Muscle layer of duodenum (tissue), 2 donors: ENCODE measurements around the gene HES7.
"Not testable (repeated sequence)": the region's sequence is repeated elsewhere in the genome, so short reads cannot be mapped to it uniquely, and the experiment has no call there.

Experiments
- H3K27ac ChIP-seq: one replicate; pipeline ENCODE4 v1.7.0; 2013; ENCODE audit warnings: mild to moderate bottlenecking, low read length
- H3K27me3 ChIP-seq: one replicate; pipeline ENCODE4 v1.7.0; 2013; ENCODE audit warnings: low read depth, mild to moderate bottlenecking, control low read depth, low read length
- H3K36me3 ChIP-seq, 2 donors: one replicate each; pipeline ENCODE4 v1.7.0; 2013; ENCODE audit warnings: low read length in 2 of 2, control low read depth in 1 of 2, mild to moderate bottlenecking in 1 of 2; ENCODE audit not compliant: insufficient read depth in 2 of 2, control insufficient read depth in 1 of 2
- H3K4me1 ChIP-seq, 2 donors: one replicate each; pipeline ENCODE4 v1.7.0; 2013; ENCODE audit warnings: low read length in 2 of 2, mild to moderate bottlenecking in 2 of 2, control low read depth in 1 of 2, moderate library complexity in 1 of 2; ENCODE audit not compliant: insufficient read depth in 2 of 2, control insufficient read depth in 1 of 2
- H3K4me3 ChIP-seq, 2 donors: one replicate each; pipeline ENCODE4 v1.7.0; 2013; ENCODE audit warnings: low read length in 2 of 2, low read depth in 1 of 2, mild to moderate bottlenecking in 1 of 2
- H3K9me3 ChIP-seq, 2 donors: one replicate each; pipeline ENCODE4 v1.7.0; 2013; ENCODE audit warnings: low read length in 2 of 2, control low read depth in 1 of 2, mild to moderate bottlenecking in 1 of 2; ENCODE audit not compliant: control insufficient read depth in 1 of 2
- donor health status: healthy.

The HES7 gene

DNA sequence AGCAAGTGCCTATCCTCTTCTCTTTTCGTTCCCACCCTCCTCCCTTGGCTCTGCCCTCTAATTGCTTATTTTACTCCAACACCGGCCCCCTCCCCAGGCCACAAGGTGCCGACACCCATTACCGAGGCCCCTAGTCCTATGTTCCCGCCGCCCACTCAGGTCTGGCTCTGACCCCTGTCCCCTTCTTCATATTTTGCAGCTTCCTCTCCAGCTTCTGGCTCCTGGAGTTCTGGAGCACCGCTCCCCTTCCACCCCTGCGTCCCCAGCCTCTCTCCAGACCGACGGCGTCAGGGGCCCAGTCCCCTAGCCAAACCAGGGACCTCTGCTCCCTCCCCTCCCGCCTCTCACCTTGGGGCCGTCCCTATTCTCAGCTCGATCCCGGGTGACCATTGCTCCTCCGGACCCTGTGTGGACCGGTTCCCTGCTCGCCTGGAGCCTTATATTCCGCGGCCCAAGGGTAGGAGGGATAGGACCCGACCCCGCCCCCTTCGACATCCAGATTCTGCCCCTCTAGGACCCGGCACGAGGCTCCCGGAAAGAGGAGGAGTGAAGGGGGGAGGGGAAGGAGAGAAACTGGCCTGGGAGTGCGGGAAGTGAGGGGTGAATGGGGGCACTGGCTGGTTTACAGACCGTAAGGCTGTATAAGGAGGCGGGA, at the start of gene HES7:
TSS of gene HES7 (minus strand) at position 412 of the 655 bp plus-strand sequence. CDS start at position 390, 22 bp downstream.
- H3K27me3 ChIP-seq: peaks cover 31% of the 10 kb centered on the region
- H3K4me3 ChIP-seq: peak within 1 kb of the TSS; percentile 73 to 81
- H3K27ac ChIP-seq: no peak within 1 kb of the TSS

DNA sequence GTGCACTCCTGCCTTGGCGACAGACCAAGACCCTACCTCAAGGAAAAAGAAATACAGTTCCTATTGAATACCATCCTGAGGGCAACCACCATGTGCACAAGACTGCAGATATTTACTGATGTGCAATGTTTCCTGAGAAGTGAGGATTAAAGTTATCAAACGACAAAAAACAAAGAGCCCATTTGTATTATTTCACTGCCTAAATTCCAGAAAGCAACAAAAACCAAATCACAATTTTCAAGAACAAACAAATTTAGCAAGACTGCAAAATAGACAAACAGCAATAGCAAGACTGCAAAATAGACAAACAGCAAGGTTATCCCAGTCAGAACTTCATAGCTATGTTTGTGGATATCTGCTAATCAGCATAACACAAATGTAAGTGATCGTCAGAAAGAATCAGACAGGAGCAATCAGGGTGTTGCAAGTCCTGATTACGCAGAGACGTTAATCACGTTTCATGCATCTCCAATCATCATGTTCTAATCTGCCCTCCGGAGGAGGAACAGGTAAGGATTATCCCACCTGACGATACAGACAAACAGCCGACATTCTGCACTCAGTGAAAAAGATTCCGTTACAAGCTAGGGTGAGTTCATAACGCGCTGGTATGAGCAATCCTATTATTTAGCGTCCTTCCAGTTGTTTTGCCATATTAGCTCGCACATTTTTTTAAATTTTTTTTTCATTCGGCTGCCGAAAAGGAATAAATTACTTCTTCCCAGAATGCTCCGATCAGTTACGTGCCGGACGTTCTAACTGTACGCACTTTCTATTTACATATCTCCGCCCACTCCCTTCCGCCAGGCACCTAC, 49.4 kb upstream of the HES7 start:
- Histone ChIP-seq H3K27me3 (no peaks in the 10 kb centered on the region), H3K4me1 (peaks cover 0 to 25% of the 10 kb centered on the region in 2 donors), H3K9me3 (no peaks in the 10 kb centered on the region), H3K4me3 (peak overlapping the region; percentile 58 to 66), H3K36me3 (no peaks in the 10 kb centered on the region), H3K27ac (peak overlapping the region; percentile 97)

More for the DNA sequence above, at the start of gene HES7:
- Histone ChIP-seq H3K36me3 (no peaks in the 10 kb centered on the region), H3K4me1 (peaks cover 21 to 64% of the 10 kb centered on the region in 2 donors), H3K9me3 (no peaks in the 10 kb centered on the region)

DNA sequence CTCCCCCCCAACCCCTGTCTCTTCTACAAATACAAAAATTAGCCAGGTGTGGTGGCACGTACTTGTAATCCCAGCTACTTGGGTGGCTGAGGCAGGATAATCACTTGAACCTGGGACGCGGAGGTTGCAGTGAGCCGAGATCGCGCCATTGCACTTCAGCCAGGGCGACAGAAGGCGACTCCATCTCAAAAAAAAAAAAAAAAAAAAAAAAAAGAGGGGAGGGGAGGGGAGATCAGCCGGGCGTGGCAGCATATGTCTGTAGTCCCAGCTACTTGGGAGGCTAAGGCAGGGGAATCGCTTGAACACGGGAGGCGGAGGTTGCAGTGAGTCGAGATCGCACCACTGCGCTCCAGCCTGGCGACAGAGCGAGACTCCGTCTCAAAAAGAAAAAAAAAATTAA, 46.3 kb upstream of the HES7 start:
- not testable (repeated sequence) for H3K4me1 ChIP-seq, H3K27me3 ChIP-seq, H3K4me3 ChIP-seq, H3K27ac ChIP-seq, H3K9me3 ChIP-seq, H3K36me3 ChIP-seq

DNA sequence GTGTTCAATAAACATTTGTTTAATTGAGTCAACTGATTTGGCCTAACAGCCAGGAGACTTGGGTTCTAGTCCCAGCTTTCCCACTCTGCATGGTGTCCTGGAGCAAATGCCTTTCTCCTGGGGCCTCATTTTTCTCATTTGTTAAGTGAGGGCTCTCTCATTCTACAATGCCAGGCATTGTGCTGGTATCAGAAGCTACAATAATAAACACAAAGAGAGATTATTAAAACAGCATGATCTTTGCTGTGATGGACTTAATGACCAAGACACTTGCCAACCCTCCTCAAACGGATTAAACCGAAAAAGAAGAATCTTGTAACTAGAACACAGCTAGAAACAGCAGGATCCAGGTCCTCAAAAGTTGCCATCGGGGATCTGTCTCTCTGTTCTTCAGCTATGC, 43.6 kb upstream of the HES7 start:
- Histone ChIP-seq H3K27ac (no peak overlapping the region), H3K4me1 (peaks cover 9 to 16% of the 10 kb centered on the region in 2 donors), H3K9me3 (no peaks in the 10 kb centered on the region), H3K4me3 (no peak overlapping the region), H3K27me3 (no peaks in the 10 kb centered on the region), H3K36me3 (no peaks in the 10 kb centered on the region)

DNA sequence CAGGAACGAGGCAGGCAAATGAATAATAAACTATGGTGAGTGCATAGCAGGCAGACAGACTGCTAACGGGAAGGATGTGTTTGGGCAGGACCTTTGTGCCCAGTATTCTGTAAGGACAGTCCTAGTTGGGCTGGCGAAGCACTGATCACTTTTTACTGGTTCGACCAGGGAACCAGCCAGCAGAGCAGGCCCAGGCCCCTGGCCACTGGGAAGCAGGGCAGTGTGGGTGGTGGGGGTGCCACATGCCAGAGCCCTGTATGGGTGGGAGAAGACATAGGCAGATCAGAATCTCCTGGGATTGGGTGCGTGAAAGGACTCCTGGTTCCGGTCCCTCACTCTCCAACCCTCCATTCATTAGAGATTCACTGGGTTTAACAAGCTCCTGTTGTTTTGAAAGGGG, 42.8 kb upstream of the HES7 start:
- no peak overlapping the region for H3K27ac ChIP-seq
- H3K9me3 ChIP-seq: no peaks in the 10 kb centered on the region

GRCh38 chr17:8164815-8165131, 40.9 kb upstream of the HES7 start:
- peaks cover 20 to 39% of the 10 kb centered on the region in 2 donors for H3K4me1 ChIP-seq
- H3K36me3 ChIP-seq: peaks cover 9 to 11% of the 10 kb centered on the region in 2 donors
- H3K4me3 ChIP-seq: no peak overlapping the region
- no peaks in the 10 kb centered on the region for H3K27me3 ChIP-seq
- no peaks in the 10 kb centered on the region for H3K9me3 ChIP-seq
- H3K27ac ChIP-seq: peak overlapping the region; percentile 84

More for the DNA sequence above, 42.8 kb upstream of the HES7 start:
- peaks cover 0 to under 1% of the 10 kb centered on the region in 2 donors for H3K36me3 ChIP-seq
- H3K27me3 ChIP-seq: no peaks in the 10 kb centered on the region
- peaks cover 12 to 19% of the 10 kb centered on the region in 2 donors for H3K4me1 ChIP-seq
- H3K4me3 ChIP-seq: no peak overlapping the region

- Histone ChIP-seq H3K9me3 (no peaks in the 10 kb centered on the region), H3K36me3 (peaks cover 15 to 17% of the 10 kb centered on the region in 2 donors), H3K4me1 (peaks cover 20 to 45% of the 10 kb centered on the region in 2 donors), H3K27ac (peak overlapping the region; percentile 84), H3K4me3 (peak overlapping the region; percentile 8 to 82), H3K27me3 (no peaks in the 10 kb centered on the region)
Observed at GRCh38 chr17:8163978-8164814, 40.3 kb upstream of the HES7 start.

- Histone ChIP-seq H3K27me3 (no peaks in the 10 kb centered on the region), H3K9me3 (no peaks in the 10 kb centered on the region), H3K4me1 (peaks cover 20 to 51% of the 10 kb centered on the region in 2 donors), H3K36me3 (peaks cover 15 to 21% of the 10 kb centered on the region in 2 donors), H3K27ac (peak overlapping the region; percentile 84), H3K4me3 (peak overlapping the region; percentile 53 to 82)
Observed at GRCh38 chr17:8162997-8163977, 39.4 kb upstream of the HES7 start.

DNA sequence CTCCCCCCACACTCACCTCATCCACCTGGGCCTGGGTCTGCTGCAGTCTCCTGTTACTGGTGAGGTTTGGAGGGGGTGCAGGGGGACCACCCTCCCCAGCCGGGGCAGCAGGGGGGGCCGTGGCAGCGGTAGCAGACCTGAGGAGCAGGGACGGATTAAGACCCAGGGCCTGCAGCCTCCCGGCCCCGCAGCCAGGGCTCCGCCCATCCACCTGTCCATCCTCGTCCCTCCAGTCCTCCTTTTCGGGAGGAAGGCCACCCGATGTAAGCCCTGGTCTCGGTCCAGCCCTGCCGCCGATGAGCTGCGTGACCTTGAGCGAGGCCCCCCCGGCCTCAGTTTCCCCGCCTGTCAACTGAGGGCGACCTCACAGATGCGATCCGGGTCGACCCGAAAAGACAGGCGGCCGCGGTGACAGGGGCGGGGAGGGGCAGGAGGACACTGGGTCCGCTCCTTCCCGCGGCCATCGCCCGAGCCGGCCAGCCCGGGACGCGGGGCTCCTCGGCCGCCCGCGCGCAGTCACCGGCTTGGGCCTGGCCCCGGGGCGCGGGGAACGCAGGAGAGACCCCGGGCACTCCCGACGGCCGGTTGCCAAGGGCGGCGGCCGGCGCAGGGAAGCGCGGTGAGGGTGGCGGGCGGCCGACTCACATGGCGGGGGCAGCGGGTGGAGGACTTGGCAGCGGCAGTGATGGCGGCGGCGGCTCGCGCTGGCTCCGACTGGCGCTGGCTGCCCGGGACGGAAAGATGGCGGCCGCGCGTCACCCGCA, 38.5 kb upstream of the HES7 start, which contains the start of gene VAMP2:
TSS of gene VAMP2 (minus strand) at position 716 of the 764 bp plus-strand sequence. CDS start at position 647, 69 bp downstream.
- H3K27ac ChIP-seq: peak within 1 kb of the TSS; percentile 86
- H3K4me1 ChIP-seq: peaks cover 20 to 51% of the 10 kb centered on the region in 2 donors
- no peaks in the 10 kb centered on the region for H3K27me3 ChIP-seq
- H3K36me3 ChIP-seq: peaks cover 15 to 22% of the 10 kb centered on the region in 2 donors
- H3K9me3 ChIP-seq: no peaks in the 10 kb centered on the region
- peak within 1 kb of the TSS; percentile 82 to 91 for H3K4me3 ChIP-seq
